Hematopoietic multipotent progenitor cell treated with erythropoietin and hydrocortisone succinate and interleukin-3 and kit ligand, for 8 days (in vitro differentiated cells): ENCODE results near the gene RNU6-9.
"Not testable (repeated sequence)": the region's sequence is repeated elsewhere in the genome, so short reads cannot be mapped to it uniquely, and the experiment has no call there.

Experiments used
- DNase-seq: peaks from one replicate; pipeline ENCODE4 v3.0.0-alpha.2; 2015

RNU6-9 gene

DNA sequence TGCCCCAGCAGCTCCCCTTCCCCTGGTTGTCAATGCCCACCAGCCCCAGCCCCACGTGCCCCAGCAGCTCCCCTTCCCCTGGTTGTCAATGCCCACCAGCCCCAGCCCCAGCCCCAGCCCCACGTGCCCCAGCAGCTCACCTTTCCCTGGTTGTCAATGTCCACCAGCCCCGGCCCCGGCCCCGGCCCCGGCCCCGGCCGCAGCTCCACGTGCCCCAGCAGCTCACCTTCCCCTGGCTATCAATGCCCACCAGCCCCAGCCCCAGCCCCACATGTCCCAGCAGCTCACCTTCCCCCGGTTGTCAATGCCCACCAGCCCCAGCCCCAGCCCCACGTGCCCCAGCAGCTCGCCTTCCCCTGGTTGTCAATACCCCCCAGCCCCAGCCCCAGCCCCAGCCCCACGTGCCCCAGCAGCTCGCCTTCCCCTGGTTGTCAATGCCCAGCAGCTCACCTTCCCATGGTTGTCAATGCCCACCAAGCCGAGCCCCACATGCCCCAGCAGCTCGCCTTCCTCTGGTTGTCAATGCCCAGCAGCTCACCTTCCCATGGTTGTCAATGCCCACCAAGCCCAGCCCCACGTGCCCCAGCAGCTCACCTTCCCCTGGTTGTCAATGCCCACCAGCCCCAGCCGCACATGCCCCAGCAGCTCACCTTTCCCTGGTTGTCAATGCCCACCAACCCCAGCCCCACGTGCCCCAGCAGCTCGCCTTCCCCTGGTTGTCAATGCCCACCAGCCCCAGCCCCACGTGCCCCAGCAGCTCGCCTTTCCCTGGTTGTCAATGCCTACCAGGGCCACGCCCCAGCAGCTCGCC lies 14.3 kb upstream of the RNU6-9 start:
- DNase-seq: not testable (repeated sequence)

DNA sequence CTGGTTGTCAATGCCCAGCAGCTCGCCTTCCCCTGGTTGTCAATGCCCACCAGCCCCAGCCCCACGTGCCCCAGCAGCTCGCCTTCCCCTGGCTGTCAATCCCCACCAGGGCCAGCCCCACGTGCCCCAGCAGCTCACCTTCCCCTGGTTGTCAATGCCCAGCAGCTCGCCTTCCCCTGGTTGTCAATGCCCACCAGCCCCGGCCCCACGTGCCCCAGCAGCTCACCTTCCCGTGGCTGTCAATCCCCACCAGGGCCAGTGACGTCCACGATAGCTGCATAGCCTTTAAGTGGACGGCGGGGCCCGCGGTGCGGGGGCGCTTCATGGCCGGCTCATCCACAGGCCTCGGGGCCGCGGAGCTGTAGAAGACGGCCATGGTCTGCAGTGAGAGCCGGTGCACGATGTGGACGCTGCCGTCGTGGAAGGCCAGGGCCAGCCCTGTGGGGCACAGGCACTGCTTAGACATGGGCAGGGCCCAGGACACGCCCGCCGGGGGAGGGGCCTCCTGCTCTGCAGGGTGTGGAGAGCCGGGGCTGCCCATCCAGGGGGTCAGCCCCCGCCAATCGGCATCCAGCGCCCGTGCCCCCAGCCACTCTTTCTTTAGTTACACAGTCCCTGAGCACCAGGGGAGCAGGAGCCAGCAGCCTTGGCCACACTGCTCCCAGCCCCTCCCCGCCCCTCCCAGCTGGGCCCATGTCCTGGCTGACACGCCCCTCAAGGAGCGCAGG lies 13.4 kb upstream of the RNU6-9 start:
- no peak for DNase-seq

DNA sequence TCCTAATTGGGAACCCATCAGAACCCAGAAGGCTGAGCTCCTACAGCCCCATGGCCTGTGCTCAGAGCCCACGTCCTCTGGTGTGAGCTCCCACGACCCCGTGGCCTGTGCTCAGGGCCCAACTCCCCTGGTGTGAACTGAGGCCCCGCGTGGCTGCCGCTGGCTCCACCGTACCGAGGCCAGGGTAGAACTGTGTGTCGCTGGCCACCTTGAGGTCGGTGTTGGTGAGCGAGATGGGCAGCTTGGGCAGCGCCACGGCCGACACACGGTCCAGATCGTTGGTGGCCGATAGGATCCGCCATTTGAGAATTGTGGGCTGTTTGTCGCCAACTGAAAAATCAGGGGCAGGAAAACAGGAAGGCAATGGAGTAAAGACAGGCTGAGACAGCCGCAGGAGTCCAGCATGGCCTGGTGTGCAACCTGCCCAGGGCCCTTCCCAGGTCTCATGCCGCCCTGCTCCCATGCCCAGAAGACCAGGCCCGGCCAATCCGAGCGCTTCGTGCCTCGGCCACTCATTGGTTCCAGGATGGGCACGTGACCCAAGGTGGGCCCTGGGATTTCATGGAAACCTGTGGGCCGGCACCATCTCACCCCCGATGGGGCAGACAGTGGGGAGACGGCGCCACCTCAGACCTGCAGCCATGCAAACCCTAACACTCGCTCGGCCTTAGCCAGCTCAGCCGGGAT lies 11.8 kb upstream of the RNU6-9 start:
- no peak for DNase-seq

DNA sequence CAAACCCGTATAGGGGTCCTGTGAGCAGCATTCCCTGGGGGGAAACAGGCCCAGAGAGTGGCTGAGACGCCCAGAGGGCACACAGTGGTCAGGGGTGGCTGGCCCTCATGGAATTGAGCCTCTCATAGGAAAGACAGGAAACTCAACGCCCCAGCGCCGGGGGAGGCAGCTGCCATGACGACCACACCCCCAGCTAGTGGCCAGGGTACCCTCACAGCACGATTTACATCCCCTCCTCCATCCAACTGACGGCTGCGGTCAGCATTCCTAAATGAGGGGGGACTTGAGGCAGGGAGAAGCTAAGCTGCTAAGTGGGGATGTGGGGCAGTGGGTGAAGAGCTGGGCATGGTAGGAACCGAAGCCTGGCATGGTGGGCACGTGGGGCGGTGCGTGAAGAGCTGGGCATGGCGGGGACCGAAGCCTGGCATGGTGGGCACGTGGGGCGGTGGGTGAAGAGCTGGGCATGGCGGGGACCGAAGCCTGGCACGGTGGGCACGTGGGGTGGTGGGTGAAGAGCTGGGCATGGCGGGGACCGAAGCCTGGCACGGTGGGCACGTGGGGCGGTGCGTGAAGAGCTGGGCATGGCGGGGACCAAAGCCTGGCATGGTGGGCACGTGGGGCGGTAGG lies 10.3 kb upstream of the RNU6-9 start:
- DNase-seq: no peak

DNA sequence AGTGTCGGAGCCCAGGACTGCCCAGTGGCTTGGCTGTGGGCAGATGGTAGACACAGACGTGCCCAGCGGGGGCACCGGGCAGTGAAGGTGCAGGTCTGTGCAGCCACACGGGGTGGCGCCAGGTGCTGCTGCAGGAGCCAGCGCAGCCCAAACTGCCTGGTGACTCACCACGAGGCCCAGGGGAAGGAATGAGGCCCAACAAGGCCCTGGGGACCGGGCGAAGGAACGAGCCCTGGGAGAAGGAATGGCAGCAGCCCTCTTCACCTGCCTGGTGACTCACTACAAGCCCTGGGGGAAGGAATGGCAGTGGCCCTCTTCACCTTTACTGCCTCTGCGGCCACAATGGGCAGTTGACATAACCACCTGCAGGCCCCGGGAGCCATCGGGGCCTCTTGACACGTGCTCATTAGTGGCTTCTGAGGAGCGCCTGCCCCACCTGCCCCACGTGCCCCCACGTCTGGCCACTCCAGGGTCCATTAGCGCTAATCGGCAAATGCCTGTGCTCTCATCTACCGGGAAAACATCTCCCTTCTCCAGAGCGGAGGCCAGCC lies 9.5 kb upstream of the RNU6-9 start:
- DNase-seq: no peak

DNA sequence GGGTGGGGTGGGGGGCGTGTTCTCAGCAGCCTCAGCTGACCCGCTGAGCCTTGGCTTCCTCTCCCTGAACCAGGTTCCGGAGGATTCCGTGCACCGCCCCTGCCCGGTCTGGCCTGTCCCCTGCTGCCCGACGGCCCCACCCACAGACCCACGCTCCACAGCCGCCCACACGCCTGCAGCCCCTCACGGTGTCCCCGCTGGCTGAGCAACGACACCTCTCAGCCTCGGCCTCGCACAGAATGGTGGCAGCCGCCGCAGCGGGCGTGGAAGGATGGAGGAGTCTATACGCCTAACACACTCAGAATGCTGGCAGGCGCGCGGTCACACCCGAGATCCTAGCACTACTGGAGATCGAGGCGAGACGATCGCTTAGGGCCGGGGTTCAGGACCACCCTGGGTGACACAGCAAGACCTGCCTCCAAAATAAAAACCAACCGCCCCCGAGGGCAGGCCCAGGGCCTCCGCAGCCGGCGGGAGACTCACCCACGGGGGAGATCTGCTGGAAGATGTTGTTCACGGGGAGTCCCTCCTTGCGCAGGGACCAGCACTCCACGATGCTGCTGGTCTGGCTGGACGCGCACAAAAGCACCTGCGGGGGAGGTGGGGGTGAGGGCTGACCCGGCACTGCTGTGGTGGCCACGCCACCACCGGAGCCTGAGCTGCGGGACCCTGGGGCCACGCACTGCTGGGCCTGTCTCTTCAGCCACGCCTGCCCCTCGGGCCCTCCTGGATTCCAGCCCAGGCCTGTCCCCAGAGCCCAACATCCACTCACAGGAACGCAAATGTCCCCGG lies 8.7 kb upstream of the RNU6-9 start:
- no peak for DNase-seq

DNA sequence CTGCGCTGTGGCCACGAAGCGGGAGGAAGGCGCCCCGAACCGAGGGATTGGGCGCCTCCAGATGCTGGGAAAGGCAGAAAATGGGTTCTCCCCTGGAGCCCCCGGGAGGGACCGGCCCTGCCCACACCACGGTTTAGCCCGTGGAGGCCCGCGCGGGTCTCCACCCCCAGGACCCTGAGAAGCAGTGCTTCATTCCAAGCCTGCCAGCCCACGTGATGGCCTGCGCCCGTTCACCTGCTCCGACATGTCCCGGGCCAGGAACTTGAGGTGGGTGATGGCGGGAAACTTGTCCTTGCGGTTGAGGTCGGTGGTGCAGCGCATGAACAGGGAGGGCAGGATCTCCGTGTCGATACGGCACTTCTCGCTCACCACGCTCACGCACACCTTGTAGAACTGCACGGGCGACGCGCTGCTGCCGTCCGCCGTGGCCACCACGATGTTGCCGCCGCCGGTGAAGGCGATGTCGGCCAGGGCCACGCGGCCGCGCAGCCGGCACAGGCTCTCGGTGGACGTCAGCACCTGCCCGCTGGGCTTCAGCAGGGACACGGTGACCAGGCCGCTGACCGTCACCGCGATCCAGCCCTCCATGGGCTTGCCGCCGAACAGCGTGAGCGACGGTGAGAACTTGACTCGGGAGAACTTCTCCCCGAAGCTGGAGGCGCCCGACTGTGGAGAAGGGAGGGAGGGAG lies 7.6 kb upstream of the RNU6-9 start:
- no peak for DNase-seq

DNA sequence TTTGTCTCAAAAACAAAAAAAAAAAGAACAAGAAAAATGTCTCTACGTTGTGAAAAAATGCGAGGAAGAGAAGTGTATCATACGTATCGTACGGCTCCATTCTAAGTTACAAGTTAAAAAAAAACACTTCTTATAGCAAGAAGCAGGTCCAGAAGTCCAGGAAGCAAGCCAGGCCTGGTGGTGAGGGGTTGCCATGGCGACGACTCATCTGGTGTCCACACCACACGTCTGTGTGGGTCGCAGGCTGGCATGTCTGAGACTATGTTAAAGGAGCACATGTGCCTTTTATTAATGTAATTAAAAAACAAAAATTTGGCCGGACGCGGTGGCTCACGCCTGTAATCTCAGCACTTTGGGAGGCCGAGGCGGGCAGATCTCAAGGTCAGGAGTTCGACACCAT lies 6.2 kb upstream of the RNU6-9 start:
- no peak for DNase-seq

DNA sequence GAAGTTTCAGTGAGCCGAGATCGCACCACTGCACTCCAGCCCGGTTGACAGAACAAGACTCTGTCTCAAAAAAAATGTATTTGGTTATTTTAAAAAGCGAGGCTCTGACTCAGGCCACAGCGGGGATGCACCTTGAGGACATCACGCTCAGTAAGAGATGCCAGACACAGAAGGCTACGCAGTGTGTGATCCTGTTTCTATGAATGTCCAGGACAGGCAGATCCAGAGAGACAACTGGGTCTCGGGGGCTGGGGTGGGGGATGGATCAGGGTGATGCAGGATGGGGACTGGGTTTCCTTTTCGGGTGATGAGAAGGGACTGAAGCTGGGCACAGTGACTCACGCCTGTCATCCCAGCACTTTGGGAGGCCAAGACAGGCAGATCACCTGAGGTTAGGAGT lies 5.7 kb upstream of the RNU6-9 start:
- DNase-seq: no peak

DNA sequence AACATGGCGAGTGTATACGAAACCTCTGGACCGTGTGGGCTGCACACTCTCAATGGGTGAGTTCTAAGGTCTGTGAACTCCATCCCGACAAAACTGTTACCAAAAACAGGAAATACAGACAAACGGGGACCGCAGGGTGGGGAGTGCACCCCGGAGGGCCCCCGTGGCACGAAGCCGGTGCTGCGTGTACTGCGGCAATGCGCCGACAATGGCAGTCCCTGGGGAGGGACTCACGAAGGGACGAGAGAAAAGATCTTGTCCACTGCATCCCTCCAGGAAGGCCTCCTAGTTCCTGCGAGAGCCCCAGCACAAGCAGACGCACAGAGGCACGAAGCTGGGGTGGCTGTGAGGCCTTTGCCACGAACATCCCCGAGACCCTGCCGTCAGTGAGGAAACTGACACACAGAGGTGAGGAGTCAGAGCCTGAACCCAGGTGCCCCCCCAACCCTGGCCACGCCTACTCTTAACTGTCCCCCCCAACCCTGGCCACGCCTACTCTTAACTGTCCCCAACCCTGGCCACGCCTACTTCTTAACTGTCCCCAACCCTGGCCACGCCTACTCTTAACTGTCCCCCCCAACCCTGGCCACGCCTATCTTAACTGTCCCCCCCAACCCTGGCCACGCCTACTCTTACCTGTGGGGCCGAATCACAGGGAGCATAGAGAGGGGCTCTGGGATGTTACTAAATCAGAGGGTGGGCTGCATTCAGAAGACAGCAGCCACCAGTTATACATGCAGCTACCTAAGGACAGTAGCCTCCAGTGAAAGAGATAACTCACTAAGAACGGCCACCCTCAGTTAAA lies 4.5 kb upstream of the RNU6-9 start:
- peak; percentile 69 for DNase-seq

DNA sequence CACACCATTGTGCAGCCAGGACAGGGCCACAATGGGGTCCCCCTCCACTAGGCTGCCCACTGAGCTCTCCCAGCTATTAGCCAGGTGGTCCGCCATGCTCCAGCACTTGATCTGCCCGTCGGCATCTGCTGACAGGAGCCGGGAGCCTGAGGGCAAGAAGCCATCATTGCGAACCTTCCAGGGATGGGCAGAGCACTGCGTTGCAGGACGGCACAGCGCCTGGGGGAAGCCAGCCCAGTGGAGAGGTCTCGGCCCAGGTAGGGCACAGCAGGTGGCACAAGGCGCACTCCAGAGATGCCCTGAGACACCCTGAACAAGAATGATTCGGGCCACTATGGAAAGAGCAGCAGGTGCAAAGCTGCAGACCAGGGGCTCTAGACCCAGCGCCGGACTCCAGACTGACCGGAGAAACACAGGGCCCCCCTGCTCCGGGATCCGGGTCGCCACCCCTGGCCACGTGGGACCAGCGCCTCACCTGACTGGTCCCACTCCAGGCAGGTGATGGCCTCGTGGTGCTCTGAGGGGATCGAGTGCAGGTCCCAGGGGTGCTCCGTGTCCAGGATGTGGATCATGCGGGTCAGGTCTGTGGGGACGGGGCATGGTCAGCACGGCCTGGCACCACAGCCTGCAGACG lies 3.5 kb upstream of the RNU6-9 start:
- DNase-seq: no peak

DNA sequence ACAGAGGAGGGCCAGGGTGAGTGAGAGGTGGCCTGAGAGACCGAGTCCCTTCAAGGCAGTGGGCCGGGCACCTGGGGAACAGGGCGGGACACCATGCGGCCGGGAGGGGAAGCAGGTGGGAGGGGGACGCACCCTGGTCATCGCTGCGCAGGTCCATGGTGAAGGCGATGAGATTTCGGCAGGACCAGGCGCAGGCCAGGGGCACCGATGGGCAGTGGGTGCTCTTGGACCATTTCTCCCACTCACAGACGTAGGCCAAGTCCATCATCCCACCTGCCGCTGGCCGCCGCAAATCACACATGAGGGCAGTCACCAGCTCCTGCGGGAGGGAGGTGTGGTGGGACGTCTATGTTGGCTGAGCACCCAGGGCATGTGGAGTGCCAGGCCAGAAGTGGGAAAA lies 2.5 kb upstream of the RNU6-9 start:
- DNase-seq: no peak

DNA sequence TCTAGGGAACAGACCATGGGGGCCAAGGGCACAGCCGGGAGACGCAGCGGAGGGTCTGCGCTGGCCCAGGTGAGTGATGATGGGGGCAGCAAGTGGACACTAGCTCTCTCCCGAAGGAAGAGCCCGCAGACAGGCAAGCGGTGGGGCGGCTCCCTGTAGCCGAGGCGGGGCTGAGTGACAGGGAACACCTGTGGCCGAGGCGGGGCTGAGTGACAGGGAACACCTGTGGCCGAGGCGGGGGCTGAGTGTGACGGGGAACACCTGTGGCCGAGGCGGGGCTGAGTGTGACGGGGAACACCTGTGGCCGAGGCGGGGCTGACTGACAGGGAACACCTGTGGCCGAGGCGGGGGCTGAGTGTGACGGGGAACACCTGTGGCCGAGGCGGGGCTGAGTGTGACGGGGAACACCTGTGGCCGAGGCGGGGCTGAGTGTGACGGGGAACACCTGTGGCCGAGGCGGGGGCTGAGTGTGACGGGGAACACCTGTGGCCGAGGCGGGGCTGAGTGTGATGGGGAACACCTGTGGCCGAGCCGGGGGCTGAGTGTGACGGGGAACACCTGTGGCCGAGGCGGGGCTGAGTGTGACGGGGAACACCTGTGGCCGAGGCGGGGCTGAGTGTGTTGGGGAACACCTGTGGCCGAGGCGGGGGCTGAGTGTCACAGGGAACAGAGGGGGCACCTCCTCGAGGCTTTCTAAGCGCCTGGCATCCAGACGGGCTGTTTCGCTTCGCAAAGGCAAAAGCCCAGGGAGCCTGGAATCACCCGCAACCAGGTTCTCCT lies 1.7 kb upstream of the RNU6-9 start:
- not testable (repeated sequence) for DNase-seq

DNA sequence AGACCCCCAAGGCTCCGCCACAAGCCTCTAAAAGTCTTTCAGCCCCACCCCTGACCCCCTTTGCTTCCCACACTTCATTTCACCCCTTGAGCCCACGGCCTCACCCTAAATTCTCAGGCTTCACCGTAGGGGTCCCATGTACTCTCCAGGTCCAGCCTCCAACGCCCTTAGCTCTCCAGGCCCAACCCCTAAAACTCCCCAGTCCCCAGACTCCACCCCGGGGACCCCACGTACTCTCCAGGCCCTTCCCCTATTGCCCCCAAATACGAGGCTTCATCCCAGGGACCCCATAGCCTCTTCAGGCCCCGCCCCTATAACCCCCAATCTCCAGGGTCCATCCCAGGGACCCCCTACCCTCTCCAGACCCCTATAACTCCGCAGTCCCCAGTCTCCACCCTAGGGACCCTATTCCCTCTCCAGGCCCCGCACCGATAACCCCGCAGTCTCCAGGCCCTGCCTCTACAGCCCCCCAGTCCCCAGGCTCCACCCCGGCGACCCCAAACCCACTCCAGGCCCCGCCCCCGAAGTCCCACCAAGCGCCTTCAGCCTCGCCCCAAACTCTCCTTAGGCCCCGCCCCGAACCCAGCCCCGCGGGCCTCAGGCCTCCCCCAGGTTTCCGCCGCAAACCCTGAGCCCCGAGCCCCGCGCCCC lies 916 bp upstream of the RNU6-9 start:
- DNase-seq: no peak

DNA sequence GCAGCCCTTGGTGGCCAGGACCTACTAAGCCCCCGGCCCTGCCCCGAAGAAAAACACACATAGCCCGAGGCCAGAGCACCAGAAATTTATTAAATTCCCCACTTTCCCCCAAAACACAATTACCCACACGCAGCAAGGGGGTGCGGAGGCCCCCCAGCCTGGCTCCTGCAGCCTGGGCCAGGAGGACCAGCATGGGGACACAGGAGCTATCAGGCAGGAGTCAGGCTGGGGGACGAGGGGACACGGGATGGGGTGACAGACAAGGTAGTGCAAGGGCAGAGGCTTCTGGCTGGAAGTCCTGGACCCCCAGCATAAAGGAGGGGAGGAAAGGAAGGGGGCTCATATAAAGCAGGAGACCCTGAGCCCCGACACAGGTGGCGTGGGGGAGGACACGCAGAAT lies 3.1 kb downstream of the RNU6-9 start:
- no peak for DNase-seq

DNA sequence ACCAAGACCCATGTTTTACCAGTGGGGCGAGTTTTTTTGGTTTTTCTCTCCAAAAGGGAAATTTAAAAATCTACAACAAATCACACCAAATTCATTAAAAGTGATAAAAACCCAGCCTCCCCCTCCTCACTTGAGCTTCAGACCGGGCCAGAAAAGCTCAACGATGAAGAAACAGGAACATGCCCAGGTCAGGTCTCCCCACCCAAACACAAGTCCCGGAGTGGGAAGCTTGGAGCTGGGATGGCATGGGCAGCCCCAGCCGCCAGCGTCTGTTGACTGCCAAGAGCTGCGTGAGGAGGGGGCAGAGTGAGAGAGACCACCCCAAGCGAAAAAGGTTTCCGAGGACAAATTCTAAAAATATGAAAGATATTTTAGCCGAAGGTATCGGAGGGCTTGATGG lies 3.7 kb downstream of the RNU6-9 start:
- DNase-seq: no peak

DNA sequence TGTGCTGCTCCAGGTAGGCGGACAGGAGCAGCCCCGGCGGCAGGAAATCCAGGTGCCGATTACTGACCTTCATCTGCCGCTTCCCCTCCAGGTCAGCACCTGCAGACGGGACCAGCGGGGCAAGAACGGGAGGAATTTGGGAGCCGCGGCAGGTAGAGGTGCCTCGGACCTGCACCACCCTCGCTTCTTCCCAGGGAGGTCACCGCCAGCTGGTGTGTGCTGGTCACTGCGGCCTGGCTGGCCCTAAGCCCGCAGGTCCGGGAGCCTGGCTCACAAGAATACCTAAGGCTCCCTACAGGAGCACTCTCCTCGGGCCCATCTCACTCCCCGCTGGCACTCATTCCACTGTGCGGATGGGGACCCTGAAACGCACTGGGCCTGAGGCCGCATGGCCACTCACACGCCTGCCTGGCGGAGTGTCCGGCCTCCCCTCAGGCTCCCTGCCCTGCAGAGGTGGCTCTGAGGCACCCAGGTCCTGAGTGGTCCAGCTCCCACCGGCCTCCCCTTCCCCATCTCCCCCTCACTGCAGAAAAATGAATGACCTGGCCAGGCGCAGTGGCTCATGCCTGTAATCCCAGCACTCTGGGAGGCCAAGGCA lies 4.3 kb downstream of the RNU6-9 start:
- no peak for DNase-seq

DNA sequence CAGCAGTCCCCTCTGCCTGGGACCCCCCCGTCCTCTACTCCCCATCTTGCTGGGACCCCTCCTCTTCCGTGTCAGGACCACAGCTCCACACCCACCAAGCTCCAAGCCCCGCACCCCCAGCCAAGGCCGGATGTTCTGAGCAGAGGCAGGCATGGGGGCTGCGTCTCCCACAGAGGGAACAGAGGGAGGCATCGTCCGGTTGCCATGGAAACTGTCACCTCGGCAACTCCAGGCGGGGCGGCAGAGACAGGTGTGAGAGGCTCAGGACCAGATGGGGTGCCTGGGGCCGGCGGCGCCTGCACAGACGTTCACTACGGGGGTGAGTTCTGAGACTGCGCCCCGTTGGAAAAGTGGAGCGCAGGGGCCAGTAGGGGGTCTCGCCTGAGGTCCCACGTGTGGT lies 5.4 kb downstream of the RNU6-9 start:
- no peak for DNase-seq
